Spleen (tissue), 11 donors: ENCODE data around the gene DISP2. TPM values are rescaled to one million over a fixed set of nuclear protein-coding genes. Genes with fewer than 3 reads are reported as not detected.
A peak's percentile ranks its signal among the peaks of the same experiment; 100 is the strongest.

ENCODE experiments used
- DNase-seq: peaks from one replicate; pipeline ENCODE4 v3.0.0-alpha.2; 2020
- H3K27ac ChIP-seq, 8 donors: fragments of 200-600 bp; sonication (generic) in 7 of 8; 1 replicate in 4 of 8; 2 replicates in 4 of 8; pipeline versions ENCODE4 v1.5.0 to v1.8.0; 2016 to 2021; ENCODE audit warnings: inconsistent platforms in 4 of 8, mild to moderate bottlenecking in 4 of 8, moderate library complexity in 1 of 8
- H3K27me3 ChIP-seq, 7 donors: fragments of 200-600 bp; sonication (generic) in 6 of 7; replicated peaks in 1 of 7; 1 replicate in 4 of 7; 2 replicates in 3 of 7; pipeline versions ENCODE4 v1.5.0 to v1.8.0; 2016 to 2021; ENCODE audit warnings: inconsistent platforms in 3 of 7, mild to moderate bottlenecking in 1 of 7
- H3K36me3 ChIP-seq, 6 donors: fragments of 200-600 bp; sonication (generic) in 5 of 6; 1 replicate in 4 of 6; 2 replicates in 2 of 6; pipeline versions ENCODE4 v1.5.0 to v1.8.0; 2016 to 2021; ENCODE audit warnings: inconsistent platforms in 2 of 6
- H3K4me1 ChIP-seq, 6 donors: fragments of 200-600 bp; sonication (generic) in 5 of 6; 1 replicate in 3 of 6; 2 replicates in 3 of 6; pipeline versions ENCODE4 v1.5.0 to v1.8.0; 2016 to 2021; ENCODE audit warnings: inconsistent platforms in 3 of 6
- H3K4me3 ChIP-seq, 8 donors: fragments of 200-600 bp; sonication (generic) in 7 of 8; 1 replicate in 4 of 8; 2 replicates in 4 of 8; pipeline versions ENCODE4 v1.5.0 to v1.8.0; 2016 to 2021; ENCODE audit warnings: inconsistent platforms in 4 of 8, mild to moderate bottlenecking in 4 of 8, moderate library complexity in 2 of 8
- H3K9me3 ChIP-seq, 8 donors: fragments of 200-600 bp; sonication (generic) in 7 of 8; 1 replicate in 4 of 8; 2 replicates in 4 of 8; pipeline versions ENCODE4 v1.5.0 to v1.8.0; 2016 to 2021; ENCODE audit warnings: inconsistent platforms in 4 of 8
- CTCF ChIP-seq, 11 experiments: fragments of 200-600 bp in 7 of 11; fragments of 450-650 bp in 4 of 11; sonication (generic) in 4 of 11; IDR thresholded peaks in 8 of 11; conservative IDR thresholded peaks in 3 of 11; 1 replicate in 7 of 11; 2 replicates in 4 of 11; pipeline versions ENCODE4 v1.4.0 to v1.8.0; 2016 to 2021; ENCODE audit warnings: antibody characterized with exemption in 11 of 11, inconsistent platforms in 4 of 11, mild to moderate bottlenecking in 1 of 11
- POLR2A ChIP-seq, 3 donors: fragments of 450-650 bp; IDR thresholded peaks; one replicate each; pipeline ENCODE4 v1.5.1; 2017; ENCODE audit warnings: antibody characterized with exemption in 3 of 3, mild to moderate bottlenecking in 1 of 3
- POLR2AphosphoS5 ChIP-seq, 3 donors: sonication (generic); formaldehyde crosslinking; IDR thresholded peaks; one replicate each; pipeline ENCODE4 v1.5.1; 2017; ENCODE audit warnings: antibody characterized with exemption in 3 of 3
- WGBS, 5 donors: extraction: QIAGEN DNeasy Blood & Tissue Kit in 3 of 5; methylation state at CpG; one replicate each; pipeline versions ENCODE4 v1.1.5 to v1.1.7; 2013 to 2018; 5-methylcytosine and 5-hydroxymethylcytosine counted together
- intact Hi-C: fragments of 100-400 bp; cut with DNase I; formaldehyde crosslinking; loops from one replicate; pipeline ENCODE4 v1.15.0; 2023; ENCODE audit warnings: low total_unique reads
- polyA plus RNA-seq, 3 donors: library from polyadenylated mRNA; stranded (reverse); fragments of 200-250 nt; gene quantifications; one replicate each; pipeline ENCODE4 v1.2.1, GENCODE V29; 2013
- total RNA-seq, 7 donors: library from RNA; depleted of rRNA in 3 of 7; stranded (reverse); fragments of >200 nt in 3 of 7; fragmentation: NEBNext Ultra II Directional in 4 of 7; extraction: Animal tissue kit (Norgen Biotek cat#: 25700) in 4 of 7; gene quantifications; one replicate each; pipeline versions ENCODE4 v1.1.0 to v1.2.1, GENCODE V29; 2016 to 2021
- donor health status: healthy with polysubstance abuse.
- donor health status: DM: no; HTN: no; CAD: no; lungs with moderate emphysema.
- donor health status: DM: no; HTN: no; CAD: no.
- donor health status: Bipolar disorder and iron deficiency.
- donor health status: healthy.
- donor health status: DM: no; HTN: no; CAD: no.
- donor health status: DM: yes; HTN: yes; CAD: no.

DISP2 gene
- total and polyA plus RNA-seq, 10 donors, result 0.05 to 3.0 (median 0.54) TPM; not detected in 1

- TF ChIP-seq POLR2A (IDR thresholded peaks at IDR 0.05) (no peak), CTCF (IDR thresholded peaks at IDR 0.05 in 8 of 11, conservative IDR thresholded peaks at IDR 0.05 in 3 of 11) (peak; percentile 72 to 95 (median 89))
- intact Hi-C loops, result loop anchor here (5.0 kb wide), 1 partner anchor 101 kb away; no protein-coding TSS in a partner anchor
- peak overlapping the region in 2 of 8 donors; percentile 51 to 75 for H3K27ac ChIP-seq
Measured at GRCh38 chr15:40320931-40321371, 37.1 kb upstream of the DISP2 start.

GRCh38 chr15:40322531-40323238, 35.3 kb upstream of the DISP2 start:
- DNase-seq, result no peak
- no peak for TF ChIP-seq POLR2A (IDR thresholded peaks at IDR 0.05)
- no peak for TF ChIP-seq POLR2AphosphoS5 (IDR thresholded peaks at IDR 0.05)
- TF ChIP-seq CTCF (IDR thresholded peaks at IDR 0.05 in 8 of 11, conservative IDR thresholded peaks at IDR 0.05 in 3 of 11), result no peak
- WGBS, 5 donors, result 52 to 63% (median 56%) methylated on average over 23 to 26 of the region's 26 CpGs
- H3K4me1 ChIP-seq, result peaks cover 16 to 72% (median 48%) of the 10 kb centered on the region in 6 donors
- no peaks in the 10 kb centered on the region for H3K27me3 ChIP-seq
- H3K4me3 ChIP-seq, result peak overlapping the region; percentile 12 to 93 (median 53)
- peak overlapping the region in 7 of 8 donors; percentile 52 to 87 (median 75) for H3K27ac ChIP-seq
- no peaks in the 10 kb centered on the region for H3K9me3 ChIP-seq
- H3K36me3 ChIP-seq, result no peaks in the 10 kb centered on the region
- intact Hi-C loops, result loop anchor here (5.0 kb wide), 1 partner anchor 100 kb away; no protein-coding TSS in a partner anchor

More at GRCh38 chr15:40320931-40321371, 37.1 kb upstream of the DISP2 start:
- no peaks in the 10 kb centered on the region for H3K27me3 ChIP-seq
- no peaks in the 10 kb centered on the region for H3K9me3 ChIP-seq
- H3K4me1 ChIP-seq, result peaks cover 16 to 67% (median 43%) of the 10 kb centered on the region in 6 donors
- peak; percentile 58 for DNase-seq
- no peaks in the 10 kb centered on the region for H3K36me3 ChIP-seq
- WGBS, 5 donors, result 0 to 3% (median 1%) methylated on average over 2 of the region's 2 CpGs
- no peak overlapping the region for H3K4me3 ChIP-seq

- Histone ChIP-seq H3K27ac (peak within 1 kb of the TSS; percentile 59 to 87 (median 81)), H3K27me3 (no peaks in the 10 kb centered on the region), H3K36me3 (no peaks in the 10 kb centered on the region), H3K4me3 (peak within 1 kb of the TSS; percentile 63 to 93 (median 68)), H3K9me3 (no peaks in the 10 kb centered on the region), H3K4me1 (peaks cover 17 to 73% (median 50%) of the 10 kb centered on the region in 6 donors)
- intact Hi-C loops, result loop anchor here (5.0 kb wide), 1 partner anchor 99 kb away; no protein-coding TSS in a partner anchor
- DNase-seq, result peak; percentile 98
- peak; percentile 76 to 96 (median 85) for TF ChIP-seq CTCF (IDR thresholded peaks at IDR 0.05 in 8 of 11, conservative IDR thresholded peaks at IDR 0.05 in 3 of 11)
- TF ChIP-seq POLR2AphosphoS5 (IDR thresholded peaks at IDR 0.05), result peak; percentile 49 to 84 (median 79)
- peak in 1 of 3 donors; percentile 65 for TF ChIP-seq POLR2A (IDR thresholded peaks at IDR 0.05)
- WGBS, 5 donors, result 0 to 1% (median 0%) methylated on average over 40 to 103 of the region's 103 CpGs
Measured at GRCh38 chr15:40323239-40323952, 34.6 kb upstream of the DISP2 start, which contains the start of gene INAFM2. INAFM2 (plus strand) TSS chr15:40323692; CDS start chr15:40324056, 364 bp downstream.
